ENCODE measurements around the gene RAI1. TPM values are rescaled to one million over a fixed set of nuclear protein-coding genes. Genes with fewer than 3 reads are reported as not detected.

The RAI1 gene
- total RNA-seq, 3 donors from 2014 or later: 12.9 to 29.2 (median 17.0) TPM

- ATAC-seq (no peak), DNase-seq (no peak)
- no peaks in the 10 kb centered on the region for H3K9me3 ChIP-seq
- no peak for TF ChIP-seq CTCF (IDR thresholded peaks at IDR 0.05)
- no peaks in the 10 kb centered on the region for H3K36me3 ChIP-seq (ENCODE audit: low read depth)
- intact Hi-C loops (cut with DNase I, micrococcal nuclease): no loop called here
- H3K4me1 ChIP-seq (ENCODE audit: low read depth): peaks cover 5% of the 10 kb centered on the region
- no peak overlapping the region for H3K4me3 ChIP-seq
Observed at GRCh38 chr17:17724307-17725010, 43.2 kb downstream of the RAI1 start.

GRCh38 chr17:17725011-17725751 is 43.9 kb downstream of the RAI1 start:
- ATAC-seq (no peak), DNase-seq (no peak)
- no peak overlapping the region for H3K4me3 ChIP-seq
- peaks cover 5% of the 10 kb centered on the region for H3K4me1 ChIP-seq (ENCODE audit: low read depth)
- intact Hi-C loops (cut with DNase I, micrococcal nuclease): no loop called here
- no peaks in the 10 kb centered on the region for H3K36me3 ChIP-seq (ENCODE audit: low read depth)
- H3K9me3 ChIP-seq: no peaks in the 10 kb centered on the region
- no peak for TF ChIP-seq CTCF (IDR thresholded peaks at IDR 0.05)

- no peaks in the 10 kb centered on the region for H3K9me3 ChIP-seq
- no peak for ATAC-seq
- intact Hi-C loops (cut with DNase I, micrococcal nuclease): no loop called here
- DNase-seq: no peak
- no peak for TF ChIP-seq CTCF (IDR thresholded peaks at IDR 0.05)
- H3K36me3 ChIP-seq (ENCODE audit: low read depth): no peaks in the 10 kb centered on the region
- H3K4me3 ChIP-seq: no peak overlapping the region
- peaks cover 5% of the 10 kb centered on the region for H3K4me1 ChIP-seq (ENCODE audit: low read depth)
Observed at GRCh38 chr17:17725752-17726457, 44.6 kb downstream of the RAI1 start.

DNA sequence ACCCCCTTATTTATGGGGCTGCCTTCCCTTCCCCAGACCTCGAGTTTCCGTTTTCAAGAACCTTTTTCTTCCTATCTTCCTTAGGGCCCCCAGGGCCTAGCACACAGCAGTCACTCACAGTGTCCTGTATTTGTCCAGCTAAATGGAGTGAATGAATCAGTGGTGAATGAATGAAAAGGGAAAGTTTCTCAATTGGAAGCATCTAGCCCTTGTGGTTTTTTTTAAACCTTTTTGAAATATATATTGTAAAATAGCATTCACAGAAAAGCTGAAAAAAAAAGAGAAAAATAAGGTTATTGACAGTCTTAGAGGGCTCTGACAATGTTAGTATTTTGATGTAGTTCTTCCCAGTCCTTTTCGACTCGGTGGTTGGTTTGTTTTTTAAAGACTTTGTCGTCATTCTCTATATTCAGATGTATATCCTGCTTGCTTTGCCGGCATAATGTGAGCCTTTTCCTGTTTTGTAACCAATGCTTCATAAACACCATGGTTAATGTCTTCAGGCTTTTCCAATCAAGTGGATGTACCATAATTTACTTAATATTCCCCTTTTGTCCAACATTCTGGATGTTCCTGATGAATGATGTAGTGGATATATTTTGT is 45.3 kb downstream of the RAI1 start:
- Histone ChIP-seq H3K4me1 (ENCODE audit: low read depth) (peaks cover 5% of the 10 kb centered on the region), H3K36me3 (ENCODE audit: low read depth) (no peaks in the 10 kb centered on the region), H3K4me3 (no peak overlapping the region), H3K9me3 (no peaks in the 10 kb centered on the region)
- TF ChIP-seq CTCF (IDR thresholded peaks at IDR 0.05): no peak
- ATAC-seq (no peak), DNase-seq (no peak)
- intact Hi-C loops (cut with DNase I, micrococcal nuclease): no loop called here

DNA sequence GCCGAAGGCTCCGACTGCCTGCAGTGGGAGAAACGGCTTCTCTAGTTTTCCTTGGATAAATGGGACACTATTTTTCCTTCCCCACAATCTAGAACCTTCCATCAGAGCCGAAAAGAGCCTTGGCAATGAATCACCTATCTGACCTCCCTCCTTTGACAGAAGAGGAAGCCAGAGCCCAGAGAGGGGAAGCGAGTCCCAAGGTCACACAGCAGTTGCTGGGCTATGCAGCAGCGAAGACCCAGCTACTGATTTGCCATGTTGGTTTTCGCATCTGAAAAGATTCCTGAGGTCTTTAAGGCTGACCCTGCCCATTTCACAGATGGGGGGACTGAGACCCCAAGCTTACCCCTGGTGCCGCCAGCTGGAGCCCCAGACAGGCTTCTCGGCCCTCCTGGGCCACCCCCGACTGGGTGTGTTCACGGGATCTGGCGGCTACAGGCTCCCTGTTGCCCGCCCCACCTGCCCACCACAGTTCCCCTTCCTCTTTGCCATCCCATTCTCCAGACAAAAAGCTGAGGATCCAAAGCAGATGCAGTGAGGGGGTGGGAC is 45.9 kb downstream of the RAI1 start:
- H3K4me1 ChIP-seq (ENCODE audit: low read depth): peaks cover 5% of the 10 kb centered on the region

More for the DNA sequence above, 45.9 kb downstream of the RAI1 start:
- no peak for TF ChIP-seq CTCF (IDR thresholded peaks at IDR 0.05)
- H3K36me3 ChIP-seq (ENCODE audit: low read depth): no peaks in the 10 kb centered on the region
- no peak for ATAC-seq
- no peaks in the 10 kb centered on the region for H3K9me3 ChIP-seq
- intact Hi-C loops (cut with DNase I, micrococcal nuclease): no loop called here
- DNase-seq: no peak
- no peak overlapping the region for H3K4me3 ChIP-seq
